ENCODE results near the gene FSHB.
"Not testable (repeated sequence)": the region's sequence is repeated elsewhere in the genome, so short reads cannot be mapped to it uniquely, and the experiment has no call there.

FSHB gene

GRCh38 chr11:30268638-30269037 lies 37.8 kb downstream of the FSHB start:
- not testable (repeated sequence) for DNase-seq (ENCODE audit: low read depth)

GRCh38 chr11:30270671-30271070 lies 39.9 kb downstream of the FSHB start:
- DNase-seq (ENCODE audit: low read depth), result no peak

DNA sequence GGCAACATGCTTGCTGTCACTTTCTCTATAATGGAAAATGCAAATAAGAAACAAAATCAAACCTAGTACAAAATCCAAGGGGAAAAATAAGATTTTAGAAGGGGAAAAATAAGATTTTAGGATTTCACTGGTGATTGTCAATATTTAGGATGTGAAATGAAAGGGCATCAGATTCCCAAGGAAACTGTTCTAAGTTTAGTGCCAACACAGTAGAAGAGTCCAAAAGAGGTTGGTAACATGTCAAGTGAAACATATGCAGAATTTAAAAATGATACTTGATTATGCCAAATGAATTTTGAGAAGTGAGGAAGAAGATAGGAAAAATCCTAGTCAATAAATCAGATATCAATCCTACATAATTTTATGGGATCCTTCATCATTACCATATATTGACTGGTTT lies 46.4 kb downstream of the FSHB start:
- DNase-seq (ENCODE audit: low read depth), result no peak

DNA sequence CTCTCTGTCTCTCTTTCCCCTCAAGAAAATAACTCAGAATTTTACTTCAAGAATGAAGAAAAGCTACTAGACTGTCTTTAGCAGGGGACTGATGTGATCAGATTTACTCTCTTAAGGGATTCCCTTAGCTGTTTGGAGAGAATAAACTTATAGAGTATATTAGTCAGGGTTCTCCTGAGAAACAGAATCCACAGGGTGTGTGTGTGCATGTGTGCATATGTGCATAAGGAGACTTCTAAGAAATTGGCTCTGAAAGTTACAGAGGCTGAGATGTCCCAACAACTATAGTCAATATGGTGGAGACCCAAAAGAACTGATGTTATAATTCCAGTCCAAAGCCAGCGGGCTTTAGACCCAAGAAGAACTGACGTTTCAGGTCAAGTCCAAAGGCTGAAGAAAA lies 49.0 kb downstream of the FSHB start:
- no peak for DNase-seq (ENCODE audit: low read depth)

GRCh38 chr11:30281476-30282288 lies 50.9 kb downstream of the FSHB start:
- no peak for DNase-seq (ENCODE audit: low read depth)

DNA sequence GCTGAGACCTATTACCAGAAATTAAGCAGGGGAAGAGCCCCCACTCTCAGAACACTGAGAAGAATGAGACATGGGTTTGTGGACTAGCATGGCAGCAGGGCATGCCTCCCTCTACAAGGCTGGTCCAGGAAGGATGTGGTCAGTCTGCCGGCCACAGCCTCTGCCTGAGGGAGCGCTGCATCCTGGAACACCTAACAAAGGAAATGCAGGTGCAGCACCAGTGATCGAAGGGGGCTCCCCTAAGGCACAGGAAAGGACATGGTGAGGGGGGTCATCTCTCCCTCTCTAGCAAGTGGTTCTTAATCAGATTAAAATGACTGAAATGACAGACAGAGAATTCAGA lies 51.4 kb downstream of the FSHB start:
- no peak for DNase-seq (ENCODE audit: low read depth)
